HG03135 (cell line): Measurements from ENCODE around the gene NUDT6.

Experiments
- ATAC-seq: cut with Tn5 transposase; IDR thresholded peaks from one replicate; pipeline ENCODE4 v1.9.1; 2021; ENCODE audit warnings: mild to moderate bottlenecking, moderate library complexity; ENCODE audit not compliant: unreplicated experiment

Gene NUDT6

GRCh38 chr4:122914938-122915337 lies 7.5 kb downstream of the NUDT6 start:
- no peak for ATAC-seq

- ATAC-seq: peak; percentile 98
These were observed 8.0 kb downstream of the NUDT6 start for GRCh38 chr4:122914292-122914904.

- ATAC-seq: no peak
These were observed 9.4 kb downstream of the NUDT6 start for GRCh38 chr4:122912810-122913575.

GRCh38 chr4:122911588-122911987 lies 10.8 kb downstream of the NUDT6 start:
- no peak for ATAC-seq

- no peak for ATAC-seq
These were observed 12.7 kb downstream of the NUDT6 start for GRCh38 chr4:122909683-122910082.

GRCh38 chr4:122908223-122908622 lies 14.2 kb downstream of the NUDT6 start:
- ATAC-seq: no peak

GRCh38 chr4:122906859-122907305 lies 15.5 kb downstream of the NUDT6 start:
- no peak for ATAC-seq

GRCh38 chr4:122903766-122904288 lies 18.6 kb downstream of the NUDT6 start:
- ATAC-seq: no peak

- ATAC-seq: no peak
These were observed 21.0 kb downstream of the NUDT6 start for GRCh38 chr4:122901247-122902010.

GRCh38 chr4:122900314-122900713 lies 22.1 kb downstream of the NUDT6 start:
- no peak for ATAC-seq

GRCh38 chr4:122899682-122900081 lies 22.7 kb downstream of the NUDT6 start:
- no peak for ATAC-seq

- no peak for ATAC-seq
These were observed 23.8 kb downstream of the NUDT6 start for GRCh38 chr4:122898370-122899150.

GRCh38 chr4:122896270-122896669 lies 26.1 kb downstream of the NUDT6 start:
- no peak for ATAC-seq

- no peak for ATAC-seq
These were observed 26.9 kb downstream of the NUDT6 start for GRCh38 chr4:122895336-122895995.

- ATAC-seq: no peak
These were observed 27.6 kb downstream of the NUDT6 start for GRCh38 chr4:122894827-122895226.

GRCh38 chr4:122890147-122890795 lies 32.1 kb downstream of the NUDT6 start:
- no peak for ATAC-seq

- ATAC-seq: no peak
These were observed 32.7 kb downstream of the NUDT6 start for GRCh38 chr4:122889726-122890125.

- ATAC-seq: no peak
These were observed 37.9 kb downstream of the NUDT6 start for GRCh38 chr4:122884499-122884898.

GRCh38 chr4:122882857-122883735 lies 39.3 kb downstream of the NUDT6 start:
- ATAC-seq: no peak
